Fibroblast of lung (primary cell): Measurements from ENCODE around the gene SPTBN5. TPM values are rescaled to one million over a fixed set of nuclear protein-coding genes. Genes with fewer than 3 reads are reported as not detected.

Experiments
- DNase-seq, 2 donors: peaks; one replicate each; pipeline versions ENCODE4 v3.0.0 to v3.0.0-alpha.2; 2010; ENCODE audit warnings: low read depth in 2 of 2
- H2AFZ ChIP-seq: 2 replicates; pipeline ENCODE4 v1.5.1; 2012; ENCODE audit warnings: low read length, control low read depth, inconsistent platforms
- H3K27ac ChIP-seq: 2 replicates; pipeline ENCODE4 v1.5.1; 2011; ENCODE audit warnings: low read length, control low read depth; ENCODE audit not compliant: insufficient read depth
- H3K27me3 ChIP-seq: 2 replicates; pipeline ENCODE4 v1.5.1; 2011; ENCODE audit warnings: mild to moderate bottlenecking, low read length; ENCODE audit not compliant: control insufficient read depth, insufficient read depth
- H3K36me3 ChIP-seq: 2 replicates; pipeline ENCODE4 v1.5.1; 2011; ENCODE audit warnings: low read length; ENCODE audit not compliant: control insufficient read depth, insufficient read depth
- H3K4me1 ChIP-seq: 2 replicates; pipeline ENCODE4 v1.5.1; 2011; ENCODE audit warnings: low read length; ENCODE audit not compliant: control insufficient read depth, insufficient read depth; ENCODE audit errors: extremely low read depth
- H3K4me2 ChIP-seq: 2 replicates; pipeline ENCODE4 v1.5.1; 2011; ENCODE audit warnings: low read length, control low read depth; ENCODE audit not compliant: insufficient read depth; ENCODE audit errors: extremely low read depth
- H3K4me3 ChIP-seq, 4 experiments: fragments of 200-600 bp in 1 of 4; sonication (generic) in 1 of 4; replicated peaks in 1 of 4; 2 replicates each; pipeline ENCODE4 v1.5.1; 2011 to 2016; ENCODE audit warnings: low read length in 4 of 4, low read depth in 3 of 4, mild to moderate bottlenecking in 3 of 4, control low read depth in 2 of 4, inconsistent platforms in 1 of 4, mixed read lengths in 1 of 4; ENCODE audit not compliant: insufficient read depth in 1 of 4; ENCODE audit errors: control extremely low read depth in 1 of 4
- H3K79me2 ChIP-seq: 2 replicates; pipeline ENCODE4 v1.5.1; 2012; ENCODE audit warnings: mild to moderate bottlenecking, low read length, inconsistent platforms; ENCODE audit not compliant: control insufficient read depth, insufficient read depth
- H3K9ac ChIP-seq: 2 replicates; pipeline ENCODE4 v1.5.1; 2011; ENCODE audit warnings: mild to moderate bottlenecking, low read length, control low read depth; ENCODE audit not compliant: insufficient read depth
- H3K9me3 ChIP-seq: 2 replicates; pipeline ENCODE4 v1.5.1; 2012; ENCODE audit warnings: low read depth, low read length; ENCODE audit not compliant: control insufficient read depth, insufficient read depth
- H4K20me1 ChIP-seq: 2 replicates; pipeline ENCODE4 v1.5.1; 2011; ENCODE audit warnings: low read length; ENCODE audit not compliant: control insufficient read depth, insufficient read depth; ENCODE audit errors: extremely low read depth
- EZH2 ChIP-seq: IDR thresholded peaks from 2 replicates; pipeline ENCODE4 v1.5.1; 2012; ENCODE audit warnings: low read length, control low read depth, mild to moderate bottlenecking; ENCODE audit errors: missing control alignments
- polyA plus RNA-seq, 2 donors: library from polyadenylated mRNA; depleted of rRNA in 1 of 2; stranded (reverse) in 1 of 2; unstranded in 1 of 2; fragments of >200 nt; gene quantifications; 2 replicates each; pipeline ENCODE4 v1.2.1, GENCODE V29; 2011 to 2012; ENCODE audit warnings: missing spikeins in 1 of 2
- total RNA-seq: library from RNA; depleted of rRNA; stranded (reverse); fragments of >200 nt; gene quantifications from 2 replicates; pipeline ENCODE4 v1.2.1, GENCODE V29; 2014
- TF ChIP-seq, protein P1 (sequence below), 2 donors: IDR thresholded peaks in 1 of 2; conservative IDR thresholded peaks in 1 of 2; 1 replicate in 1 of 2; 2 replicates in 1 of 2; pipeline ENCODE4 v1.5.1; 2011 to 2012; ENCODE audit warnings: low read length in 2 of 2, control low read depth in 1 of 2, inconsistent platforms in 1 of 2, low read depth in 1 of 2, mild to moderate bottlenecking in 1 of 2

SPTBN5 gene
- total and polyA plus RNA-seq, 2 donors (not counting 1 experiment from before 2014, with no cell fraction given): 0.43 to 0.66 TPM

GRCh38 chr15:41905036-41905793 lies 11.4 kb upstream of the SPTBN5 start:
- no peak overlapping the region for H2AFZ ChIP-seq
- peaks cover 18% of the 10 kb centered on the region for H3K36me3 ChIP-seq
- no peak overlapping the region for H3K27ac ChIP-seq
- no peak overlapping the region for H3K4me2 ChIP-seq
- no peaks in the 10 kb centered on the region for H4K20me1 ChIP-seq
- H3K27me3 ChIP-seq: no peaks in the 10 kb centered on the region
- no peaks in the 10 kb centered on the region for H3K4me1 ChIP-seq
- H3K79me2 ChIP-seq: no peaks in the 10 kb centered on the region
- no peak overlapping the region for H3K9ac ChIP-seq
- DNase-seq: no peak
- H3K9me3 ChIP-seq: no peaks in the 10 kb centered on the region
- TF ChIP-seq, protein P1, sequence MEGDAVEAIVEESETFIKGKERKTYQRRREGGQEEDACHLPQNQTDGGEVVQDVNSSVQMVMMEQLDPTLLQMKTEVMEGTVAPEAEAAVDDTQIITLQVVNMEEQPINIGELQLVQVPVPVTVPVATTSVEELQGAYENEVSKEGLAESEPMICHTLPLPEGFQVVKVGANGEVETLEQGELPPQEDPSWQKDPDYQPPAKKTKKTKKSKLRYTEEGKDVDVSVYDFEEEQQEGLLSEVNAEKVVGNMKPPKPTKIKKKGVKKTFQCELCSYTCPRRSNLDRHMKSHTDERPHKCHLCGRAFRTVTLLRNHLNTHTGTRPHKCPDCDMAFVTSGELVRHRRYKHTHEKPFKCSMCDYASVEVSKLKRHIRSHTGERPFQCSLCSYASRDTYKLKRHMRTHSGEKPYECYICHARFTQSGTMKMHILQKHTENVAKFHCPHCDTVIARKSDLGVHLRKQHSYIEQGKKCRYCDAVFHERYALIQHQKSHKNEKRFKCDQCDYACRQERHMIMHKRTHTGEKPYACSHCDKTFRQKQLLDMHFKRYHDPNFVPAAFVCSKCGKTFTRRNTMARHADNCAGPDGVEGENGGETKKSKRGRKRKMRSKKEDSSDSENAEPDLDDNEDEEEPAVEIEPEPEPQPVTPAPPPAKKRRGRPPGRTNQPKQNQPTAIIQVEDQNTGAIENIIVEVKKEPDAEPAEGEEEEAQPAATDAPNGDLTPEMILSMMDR (conservative IDR thresholded peaks at IDR 0.05 in 1 of 2, IDR thresholded peaks at IDR 0.05 in 1 of 2; ENCODE audit: low read depth in 1 of 2, low read length in 2 of 2): no peak
- no peak for TF ChIP-seq EZH2
- H3K4me3 ChIP-seq: no peak overlapping the region

GRCh38 chr15:41904541-41905005 lies 10.7 kb upstream of the SPTBN5 start:
- Histone ChIP-seq H3K27ac (no peak overlapping the region), H3K9me3 (no peaks in the 10 kb centered on the region), H3K27me3 (no peaks in the 10 kb centered on the region), H3K4me2 (no peak overlapping the region), H3K4me3 (no peak overlapping the region), H3K36me3 (peaks cover 18% of the 10 kb centered on the region), H2AFZ (no peak overlapping the region), H3K9ac (no peak overlapping the region), H3K4me1 (no peaks in the 10 kb centered on the region), H4K20me1 (no peaks in the 10 kb centered on the region), H3K79me2 (no peaks in the 10 kb centered on the region)
- TF ChIP-seq EZH2: no peak
- TF ChIP-seq, protein P1 (conservative IDR thresholded peaks at IDR 0.05 in 1 of 2, IDR thresholded peaks at IDR 0.05 in 1 of 2; ENCODE audit: low read depth in 1 of 2, low read length in 2 of 2): peak; percentile 78 to 84
- DNase-seq: peak in 1 of 2 donors; percentile 70

GRCh38 chr15:41903782-41904181 lies 9.9 kb upstream of the SPTBN5 start:
- Histone ChIP-seq H2AFZ (no peak overlapping the region), H3K27ac (no peak overlapping the region), H3K9ac (no peak overlapping the region), H3K27me3 (no peaks in the 10 kb centered on the region), H3K4me1 (no peaks in the 10 kb centered on the region), H4K20me1 (no peaks in the 10 kb centered on the region), H3K9me3 (no peaks in the 10 kb centered on the region), H3K4me2 (no peak overlapping the region), H3K4me3 (no peak overlapping the region), H3K79me2 (no peaks in the 10 kb centered on the region), H3K36me3 (peaks cover 13% of the 10 kb centered on the region)
- TF ChIP-seq EZH2: no peak
- TF ChIP-seq, protein P1 (conservative IDR thresholded peaks at IDR 0.05 in 1 of 2, IDR thresholded peaks at IDR 0.05 in 1 of 2; ENCODE audit: low read depth in 1 of 2, low read length in 2 of 2): no peak
- no peak for DNase-seq
